ENCODE data around the gene FBLL1. TPM values are rescaled to one million over a fixed set of nuclear protein-coding genes. Genes with fewer than 3 reads are reported as not detected.

The FBLL1 gene
- total and polyA plus RNA-seq, 2 of the 8 experiments (the other 6 are each of a cell fraction or from before 2014, with no cell fraction given) = 8.3 to 30.9 TPM

DNA sequence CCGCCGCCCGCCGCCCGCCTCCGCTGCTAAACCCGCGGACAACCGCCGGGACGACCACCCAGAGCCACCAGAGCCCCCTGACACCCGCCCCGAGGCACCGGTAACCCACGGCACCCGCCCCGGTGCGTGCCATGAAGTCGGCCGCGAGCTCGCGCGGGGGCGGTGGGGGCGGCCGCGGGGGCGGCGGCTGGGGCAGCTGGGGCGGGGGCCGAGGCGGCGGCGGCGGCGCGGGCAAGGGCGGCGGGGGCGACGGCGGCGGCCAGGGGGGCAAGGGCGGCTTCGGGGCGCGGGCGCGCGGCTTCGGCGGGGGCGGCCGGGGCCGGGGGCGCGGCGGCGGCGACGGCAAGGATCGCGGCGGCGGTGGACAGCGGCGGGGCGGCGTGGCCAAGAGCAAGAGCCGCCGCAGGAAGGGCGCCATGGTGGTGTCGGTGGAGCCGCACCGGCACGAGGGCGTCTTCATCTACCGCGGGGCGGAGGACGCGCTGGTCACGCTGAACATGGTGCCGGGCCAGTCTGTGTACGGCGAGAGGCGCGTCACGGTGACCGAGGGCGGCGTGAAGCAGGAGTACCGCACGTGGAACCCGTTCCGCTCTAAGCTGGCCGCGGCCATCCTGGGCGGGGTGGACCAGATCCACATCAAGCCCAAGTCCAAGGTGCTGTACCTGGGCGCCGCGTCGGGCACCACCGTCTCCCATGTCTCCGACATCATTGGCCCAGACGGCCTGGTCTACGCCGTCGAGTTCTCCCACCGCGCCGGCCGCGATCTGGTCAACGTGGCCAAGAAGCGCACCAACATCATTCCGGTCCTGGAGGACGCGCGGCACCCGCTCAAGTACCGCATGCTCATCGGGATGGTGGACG lies 499 bp downstream of the FBLL1 start (continued):
- TF ChIP-seq TAF7 (optimal IDR thresholded peaks at IDR 0.05; ENCODE audit: borderline replicate concordance, low read depth, low read length) (no peak), POLR2A (IDR thresholded peaks at IDR 0.05; ENCODE audit: control extremely low read depth in 1 of 2, low read depth in 2 of 2, low read length in 2 of 2) (0 out of 3 replicates have a peak, but pooled peaks of 1 of the 2 experiments have one; percentile 9), HDAC6 (IDR thresholded peaks at IDR 0.05; ENCODE audit: low read depth, low read length) (no peak), GTF2F1 (IDR thresholded peaks at IDR 0.05; ENCODE audit: borderline replicate concordance, low read depth, low read length) (no peak), RBBP5 (IDR thresholded peaks at IDR 0.05; ENCODE audit: borderline replicate concordance, low read depth, low read length) (0 out of 2 replicates have a peak, but pooled peaks have one; percentile 43), SP2 (IDR thresholded peaks at IDR 0.05; ENCODE audit: low read length) (no peak), NANOG (IDR thresholded peaks at IDR 0.05; ENCODE audit: insufficient read depth, low read depth, low read length, poor library complexity, severe bottlenecking) (no peak), KDM5A (IDR thresholded peaks at IDR 0.05; ENCODE audit: low read length) (no peak), CBX8 (IDR thresholded peaks at IDR 0.05; ENCODE audit: borderline replicate concordance, low read depth, low read length) (no peak), SP1 (IDR thresholded peaks at IDR 0.05; ENCODE audit: low read depth, low read length) (no peak), SAP30 (IDR thresholded peaks at IDR 0.05; ENCODE audit: insufficient read depth, insufficient replicate concordance, low read length) (no peak), SUZ12 (IDR thresholded peaks at IDR 0.05; ENCODE audit: low read length) (peak; percentile 46; the same call in 1 of the 2 replicates), KDM1A (IDR thresholded peaks at IDR 0.05; ENCODE audit: borderline replicate concordance, low read length) (no peak)
- TF ChIP-seq, protein P1, sequence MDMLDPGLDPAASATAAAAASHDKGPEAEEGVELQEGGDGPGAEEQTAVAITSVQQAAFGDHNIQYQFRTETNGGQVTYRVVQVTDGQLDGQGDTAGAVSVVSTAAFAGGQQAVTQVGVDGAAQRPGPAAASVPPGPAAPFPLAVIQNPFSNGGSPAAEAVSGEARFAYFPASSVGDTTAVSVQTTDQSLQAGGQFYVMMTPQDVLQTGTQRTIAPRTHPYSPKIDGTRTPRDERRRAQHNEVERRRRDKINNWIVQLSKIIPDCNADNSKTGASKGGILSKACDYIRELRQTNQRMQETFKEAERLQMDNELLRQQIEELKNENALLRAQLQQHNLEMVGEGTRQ (IDR thresholded peaks at IDR 0.05; ENCODE audit: low read length) = no peak
- TF ChIP-seq, protein P2, sequence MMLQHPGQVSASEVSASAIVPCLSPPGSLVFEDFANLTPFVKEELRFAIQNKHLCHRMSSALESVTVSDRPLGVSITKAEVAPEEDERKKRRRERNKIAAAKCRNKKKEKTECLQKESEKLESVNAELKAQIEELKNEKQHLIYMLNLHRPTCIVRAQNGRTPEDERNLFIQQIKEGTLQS (IDR thresholded peaks at IDR 0.05; ENCODE audit: insufficient read depth, low read depth, low read length) = no peak
- TF ChIP-seq, protein P3, sequence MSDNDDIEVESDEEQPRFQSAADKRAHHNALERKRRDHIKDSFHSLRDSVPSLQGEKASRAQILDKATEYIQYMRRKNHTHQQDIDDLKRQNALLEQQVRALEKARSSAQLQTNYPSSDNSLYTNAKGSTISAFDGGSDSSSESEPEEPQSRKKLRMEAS (IDR thresholded peaks at IDR 0.05) = peak; percentile 97
- TF ChIP-seq, protein P4, sequence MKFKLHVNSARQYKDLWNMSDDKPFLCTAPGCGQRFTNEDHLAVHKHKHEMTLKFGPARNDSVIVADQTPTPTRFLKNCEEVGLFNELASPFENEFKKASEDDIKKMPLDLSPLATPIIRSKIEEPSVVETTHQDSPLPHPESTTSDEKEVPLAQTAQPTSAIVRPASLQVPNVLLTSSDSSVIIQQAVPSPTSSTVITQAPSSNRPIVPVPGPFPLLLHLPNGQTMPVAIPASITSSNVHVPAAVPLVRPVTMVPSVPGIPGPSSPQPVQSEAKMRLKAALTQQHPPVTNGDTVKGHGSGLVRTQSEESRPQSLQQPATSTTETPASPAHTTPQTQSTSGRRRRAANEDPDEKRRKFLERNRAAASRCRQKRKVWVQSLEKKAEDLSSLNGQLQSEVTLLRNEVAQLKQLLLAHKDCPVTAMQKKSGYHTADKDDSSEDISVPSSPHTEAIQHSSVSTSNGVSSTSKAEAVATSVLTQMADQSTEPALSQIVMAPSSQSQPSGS (IDR thresholded peaks at IDR 0.05; ENCODE audit: low read length) = no peak
